ENCODE results near the gene ADARB2.
"Not testable (repeated sequence)": the region's sequence is repeated elsewhere in the genome, so short reads cannot be mapped to it uniquely, and the experiment has no call there.

The ADARB2 gene

GRCh38 chr10:1538531-1539061 lies 198.7 kb downstream of the ADARB2 start:
- no peak for DNase-seq

DNA sequence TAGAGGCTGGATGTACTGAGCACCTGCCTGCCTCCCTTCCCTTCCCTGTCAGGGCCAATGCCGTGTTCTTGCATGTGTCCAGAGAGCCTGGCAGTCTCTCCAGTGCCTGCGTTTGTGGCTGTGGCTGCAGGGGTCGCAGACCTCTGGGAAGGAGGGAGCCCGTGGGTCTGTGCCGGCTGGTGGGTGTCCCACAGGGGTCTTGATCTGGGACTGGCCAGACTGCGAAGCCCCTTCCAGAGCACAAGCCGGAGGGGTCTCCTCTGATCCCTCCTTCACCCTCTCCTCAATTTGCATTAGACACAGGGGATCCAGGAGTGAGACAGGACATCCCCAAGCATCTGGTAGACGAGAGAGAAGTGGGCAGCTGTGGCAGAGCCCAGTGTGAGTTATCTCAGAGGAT lies 199.2 kb downstream of the ADARB2 start:
- no peak for DNase-seq

DNA sequence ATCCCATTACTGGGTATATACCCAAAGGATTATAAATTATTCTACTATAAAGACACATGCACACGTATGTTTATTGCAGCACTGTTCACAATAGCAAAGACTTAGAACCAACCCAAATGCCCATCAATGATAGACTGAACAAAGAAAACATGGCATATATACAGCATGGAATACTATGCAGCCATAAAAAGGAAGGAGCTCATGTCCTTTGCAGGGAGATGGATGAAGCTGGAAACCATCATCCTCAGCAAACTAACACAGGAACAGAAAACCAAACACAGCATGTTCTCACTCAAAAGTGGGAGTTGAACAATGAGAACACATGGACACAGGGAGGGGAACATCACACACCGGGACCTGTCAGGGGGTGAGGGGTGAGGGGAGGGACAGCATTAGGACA lies 199.9 kb downstream of the ADARB2 start:
- not testable (repeated sequence) for DNase-seq

DNA sequence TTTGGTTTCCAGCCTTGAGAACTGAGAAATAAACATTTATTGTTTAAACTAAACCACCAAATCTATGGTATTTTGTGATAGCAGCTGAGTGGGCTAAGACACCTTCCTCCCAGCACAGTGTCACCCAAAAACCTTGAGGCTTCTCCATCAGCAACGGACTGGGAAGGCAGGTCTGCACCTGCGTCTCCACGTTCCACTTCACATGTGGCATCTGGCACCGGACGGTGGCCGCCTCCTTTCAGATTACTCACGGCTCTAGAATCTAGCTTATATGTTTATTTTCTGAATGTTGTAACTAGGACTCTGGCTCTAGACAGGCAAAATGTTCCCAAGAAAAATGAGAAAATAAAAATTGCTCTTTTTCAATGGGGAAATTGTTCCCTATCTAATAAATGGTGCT lies 201.0 kb downstream of the ADARB2 start:
- DNase-seq, result no peak

- DNase-seq, result no peak
These were observed 201.9 kb downstream of the ADARB2 start for GRCh38 chr10:1535301-1535965.

GRCh38 chr10:1534820-1535219 lies 202.5 kb downstream of the ADARB2 start:
- no peak for DNase-seq

GRCh38 chr10:1532636-1533035 lies 204.7 kb downstream of the ADARB2 start:
- DNase-seq, result no peak

- DNase-seq, result no peak
These were observed 205.3 kb downstream of the ADARB2 start for GRCh38 chr10:1531883-1532597.

GRCh38 chr10:1530871-1531517 lies 206.3 kb downstream of the ADARB2 start:
- no peak for DNase-seq

DNA sequence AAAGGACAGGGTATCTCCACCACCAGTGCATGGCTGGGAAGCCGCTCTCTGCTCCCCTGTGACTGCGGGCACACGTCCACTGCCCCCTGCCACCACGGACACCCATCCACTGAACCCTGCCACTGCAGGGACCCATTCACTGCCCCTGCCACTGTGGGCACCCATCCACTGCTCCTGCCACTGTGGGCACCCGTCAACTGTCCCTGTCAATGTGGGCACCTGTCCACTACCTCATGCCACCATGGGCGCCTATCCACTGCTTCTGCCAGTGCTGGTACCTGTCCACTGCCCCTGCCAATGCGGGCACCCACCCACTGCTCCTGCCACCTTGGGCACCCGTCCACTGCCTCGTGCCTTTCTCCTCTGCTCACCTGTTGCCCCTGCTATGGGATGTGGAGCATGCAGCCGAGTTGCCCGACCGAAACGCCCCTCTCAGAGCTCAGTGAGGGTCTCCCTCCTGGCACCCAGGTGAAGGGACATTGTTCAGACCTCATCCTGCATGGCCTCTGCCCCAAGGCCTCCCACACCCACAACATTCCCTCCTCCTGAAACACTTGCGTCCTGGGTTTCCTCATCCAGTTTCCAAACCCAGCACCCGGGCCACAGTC lies 207.4 kb downstream of the ADARB2 start:
- DNase-seq, result no peak

DNA sequence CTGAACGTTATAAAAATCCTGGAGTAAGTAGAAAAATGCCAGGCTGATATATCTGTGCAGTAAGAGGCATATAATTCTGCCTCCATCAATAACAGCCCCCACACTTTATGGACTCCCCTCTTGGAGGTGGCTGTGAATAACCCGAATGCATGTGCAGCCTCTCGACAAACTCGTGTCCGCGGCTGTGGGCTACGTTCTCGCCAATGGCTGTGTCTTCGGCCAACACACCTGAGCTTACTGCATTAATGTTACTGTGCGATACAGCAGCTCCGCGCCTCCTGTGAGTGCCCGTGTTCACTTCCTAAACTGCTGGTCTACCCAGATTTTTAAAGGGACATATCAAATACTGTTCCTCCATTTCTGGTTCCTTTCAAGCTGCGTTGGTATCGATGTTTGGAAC lies 209.4 kb downstream of the ADARB2 start:
- no peak for DNase-seq

- DNase-seq, result no peak
These were observed 210.8 kb downstream of the ADARB2 start for GRCh38 chr10:1526436-1527055.

DNA sequence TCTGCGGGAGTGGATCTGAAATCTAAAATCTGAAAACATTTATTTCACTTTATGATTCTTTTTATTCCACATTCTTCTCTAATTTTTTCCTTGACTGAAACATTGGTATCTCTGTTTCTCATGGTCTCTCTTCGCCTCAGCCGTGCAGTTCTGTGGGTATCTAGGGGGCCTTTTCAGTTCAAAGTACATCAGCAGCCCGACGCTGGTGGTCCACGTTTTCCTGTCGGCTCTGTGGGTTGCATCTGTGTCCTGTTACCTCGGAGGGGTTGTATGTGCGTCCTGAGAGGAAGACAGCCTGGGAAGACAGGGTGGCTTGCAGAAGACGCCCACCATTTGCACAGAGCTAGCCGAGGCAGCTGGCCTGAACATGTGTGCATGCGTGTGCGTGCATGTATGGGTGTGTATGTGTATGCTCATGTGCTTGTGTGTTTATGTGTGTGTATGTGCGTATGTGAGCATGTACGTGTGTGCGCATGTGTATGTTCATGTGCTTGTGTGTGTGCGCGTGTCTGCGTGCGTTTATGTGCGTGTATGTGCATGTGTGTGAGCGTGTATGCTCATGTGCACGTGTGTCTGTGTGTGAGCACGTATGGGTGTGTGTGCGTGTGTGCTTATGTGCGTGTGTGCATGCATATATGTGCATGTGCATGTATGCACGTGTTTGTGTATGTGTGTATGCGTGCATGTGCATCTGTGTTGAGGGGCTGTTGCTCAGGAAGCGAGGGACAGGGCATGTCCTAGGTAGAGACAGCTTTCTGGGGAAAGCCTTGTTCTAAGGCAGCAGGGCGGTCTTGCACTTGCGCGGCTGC lies 211.8 kb downstream of the ADARB2 start:
- no peak for DNase-seq

DNA sequence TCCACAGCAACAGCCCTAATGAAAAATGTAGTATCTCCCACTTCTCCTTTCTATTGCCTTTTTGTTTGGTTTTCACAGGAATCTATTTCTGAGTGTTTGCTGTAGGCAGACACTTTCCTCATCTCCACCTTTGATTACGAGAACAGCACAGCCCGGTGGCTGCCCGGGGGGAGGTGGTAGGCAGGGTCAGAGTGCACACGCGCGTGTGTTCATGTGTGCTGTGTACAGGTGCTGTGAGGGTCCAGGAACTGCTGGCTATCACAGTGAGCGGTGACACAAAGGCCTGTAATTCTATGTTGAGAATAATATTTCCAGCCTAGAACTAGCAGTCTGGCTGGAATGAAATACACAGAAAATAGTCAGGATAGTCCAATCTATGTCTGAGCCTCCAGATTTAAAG lies 212.8 kb downstream of the ADARB2 start:
- no peak for DNase-seq

GRCh38 chr10:1523221-1523620 lies 214.1 kb downstream of the ADARB2 start:
- DNase-seq, result no peak

GRCh38 chr10:1522237-1522636 lies 215.1 kb downstream of the ADARB2 start:
- no peak for DNase-seq

- DNase-seq, result no peak
These were observed 215.6 kb downstream of the ADARB2 start for GRCh38 chr10:1521741-1522140.

- DNase-seq, result no peak
These were observed 216.3 kb downstream of the ADARB2 start for GRCh38 chr10:1520909-1521565.

DNA sequence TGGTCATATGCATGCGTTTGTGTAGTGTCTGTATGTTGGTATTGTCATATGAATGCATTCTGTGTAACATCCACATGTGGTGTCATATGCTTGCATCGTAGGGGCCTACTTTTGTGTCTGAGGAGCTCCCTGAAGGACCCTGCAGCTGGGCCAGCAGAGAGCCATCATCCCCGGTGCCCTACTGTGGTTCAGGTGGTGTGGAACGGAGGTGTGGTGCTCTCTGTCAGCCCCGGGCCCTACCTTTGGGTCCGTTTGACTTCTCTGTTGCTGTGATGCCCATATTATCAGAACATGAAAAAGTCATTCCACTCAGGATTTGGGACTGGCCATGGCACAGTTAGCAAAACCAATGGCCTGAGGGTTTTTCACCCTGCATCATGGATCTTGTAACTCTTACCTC lies 217.9 kb downstream of the ADARB2 start:
- no peak for DNase-seq

DNA sequence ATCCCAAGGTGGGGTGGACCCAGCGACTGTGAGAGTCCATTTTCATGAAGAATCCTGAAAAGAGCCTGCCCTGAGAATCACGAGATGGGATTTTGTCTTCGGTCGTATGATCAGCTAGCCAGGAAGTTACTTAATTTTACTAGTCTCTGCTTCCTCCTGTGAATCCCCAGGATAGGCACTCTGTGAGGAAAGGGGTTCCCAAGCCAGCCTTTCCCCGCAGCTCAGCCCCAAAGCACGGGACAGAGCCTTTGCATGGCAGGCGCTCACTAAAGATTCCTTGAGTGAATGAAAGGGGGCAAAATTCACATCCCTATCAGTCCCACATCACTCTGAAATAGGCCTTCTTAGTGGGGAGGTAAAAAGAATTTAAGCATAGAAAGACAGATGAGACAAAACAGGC lies 219.6 kb downstream of the ADARB2 start:
- no peak for DNase-seq

GRCh38 chr10:1516492-1517165 lies 220.7 kb downstream of the ADARB2 start:
- DNase-seq, result no peak

Data from activated CD4-positive, alpha-beta T cell treated with anti-CD3 and anti-CD28 coated beads, Interleukin-2, amount 50 U/mL, for 48 hours (primary cell).